Measurements from ENCODE around the gene GBE1. TPM values are rescaled to one million over a fixed set of nuclear protein-coding genes. Genes with fewer than 3 reads are reported as not detected.

The GBE1 gene
- polyA plus RNA-seq, 12 donors = 9.2 to 12.9 (median 10.4) TPM; not detected in 1

GRCh38 chr3:81707996-81708395, 53.4 kb downstream of the GBE1 start:
- no peak for DNase-seq

DNA sequence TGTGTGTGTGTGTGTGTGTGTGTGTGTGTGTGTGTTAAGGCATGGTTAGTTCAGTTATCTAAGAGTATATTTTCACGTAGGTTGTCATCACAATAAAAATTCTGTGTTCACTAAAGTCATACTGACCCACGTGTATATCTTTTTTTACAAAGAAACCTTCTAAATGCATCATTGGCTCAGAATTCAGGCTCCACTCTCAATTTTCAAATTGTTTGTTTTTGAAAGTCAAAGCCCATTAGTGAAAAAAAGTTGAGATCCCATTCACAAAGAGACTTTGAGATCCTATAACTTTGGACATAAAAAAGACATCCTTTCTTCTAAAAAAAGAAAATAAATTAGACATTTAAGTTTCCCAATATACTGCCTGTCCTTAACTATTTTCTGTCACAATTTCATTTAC, 59.3 kb downstream of the GBE1 start:
- no peak for DNase-seq

DNA sequence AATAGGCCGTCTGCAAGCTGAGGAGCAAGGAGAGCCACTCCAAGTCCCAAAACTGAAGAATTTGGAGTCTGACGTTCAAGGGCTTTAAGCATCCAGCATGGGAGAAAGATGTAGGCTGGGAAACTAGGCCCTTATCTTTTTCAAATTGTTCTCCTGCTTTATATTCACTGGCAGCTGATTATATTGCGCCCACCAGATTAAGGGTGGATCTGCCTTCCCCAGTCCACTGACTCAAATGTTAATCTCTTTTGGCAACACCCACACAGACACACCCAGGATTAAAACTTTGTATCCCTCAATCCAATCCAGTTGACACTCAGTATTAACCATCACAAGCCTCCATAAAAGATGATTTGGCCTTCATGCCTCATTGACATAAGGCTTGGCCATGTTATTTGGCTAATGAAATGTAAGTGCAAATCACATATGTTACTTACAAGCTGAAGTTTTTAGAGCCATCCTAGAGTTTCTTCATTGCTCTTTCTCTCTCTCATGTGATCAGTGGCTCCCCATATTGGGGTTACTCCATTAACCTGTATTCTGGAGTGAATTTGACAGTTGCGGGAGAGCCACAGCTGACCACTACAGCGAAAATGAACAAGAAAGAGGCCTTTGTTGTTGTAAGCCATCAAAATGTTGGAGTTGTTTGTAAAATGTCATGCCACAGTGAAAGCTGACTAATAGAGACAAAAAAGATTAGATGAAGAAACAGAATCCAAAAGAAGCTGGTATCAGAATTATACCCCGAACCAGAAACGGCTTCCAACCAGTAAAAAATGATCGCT, 61.7 kb downstream of the GBE1 start:
- DNase-seq = no peak

DNA sequence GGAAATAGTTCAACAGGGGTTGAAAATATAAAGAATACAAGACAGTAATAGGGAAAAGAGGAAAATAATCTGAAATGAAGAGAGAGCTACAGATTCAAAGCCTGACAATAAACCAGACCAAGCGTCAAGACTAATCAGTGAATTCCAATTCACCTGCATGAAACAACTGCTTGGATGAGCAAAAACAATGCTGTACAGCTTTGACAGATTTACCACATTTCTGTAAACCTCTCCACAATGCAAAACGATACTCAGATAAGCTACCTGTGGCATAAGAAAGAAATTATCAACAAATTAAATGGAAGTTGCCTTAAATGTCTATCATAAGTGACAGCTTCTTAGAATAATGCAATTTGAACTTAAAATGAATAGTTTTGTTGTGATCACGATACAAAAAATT, 65.4 kb downstream of the GBE1 start:
- no peak for DNase-seq

DNA sequence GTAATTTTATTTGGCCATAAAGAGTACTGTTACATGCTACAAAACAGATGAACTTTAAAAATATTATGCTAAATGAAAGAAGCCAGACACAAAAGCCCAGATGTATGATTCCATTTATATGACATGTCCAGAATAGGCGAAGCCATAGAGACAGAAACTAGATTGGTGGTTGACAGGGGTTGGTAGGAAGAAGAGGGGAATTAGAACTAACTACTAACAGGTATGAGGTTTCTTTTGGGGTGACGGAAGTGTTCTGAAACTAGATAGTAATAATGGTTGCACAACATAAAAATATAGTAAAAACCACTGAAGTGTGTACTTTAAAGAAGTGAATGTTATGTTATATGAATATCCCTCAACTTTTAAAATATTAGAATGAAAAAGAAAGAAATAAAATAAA, 66.1 kb downstream of the GBE1 start:
- no peak for DNase-seq

GRCh38 chr3:81694662-81695061, 66.8 kb downstream of the GBE1 start:
- DNase-seq = no peak

GRCh38 chr3:81692766-81693165, 68.7 kb downstream of the GBE1 start:
- DNase-seq = no peak

GRCh38 chr3:81689617-81690016, 71.8 kb downstream of the GBE1 start:
- no peak for DNase-seq

DNA sequence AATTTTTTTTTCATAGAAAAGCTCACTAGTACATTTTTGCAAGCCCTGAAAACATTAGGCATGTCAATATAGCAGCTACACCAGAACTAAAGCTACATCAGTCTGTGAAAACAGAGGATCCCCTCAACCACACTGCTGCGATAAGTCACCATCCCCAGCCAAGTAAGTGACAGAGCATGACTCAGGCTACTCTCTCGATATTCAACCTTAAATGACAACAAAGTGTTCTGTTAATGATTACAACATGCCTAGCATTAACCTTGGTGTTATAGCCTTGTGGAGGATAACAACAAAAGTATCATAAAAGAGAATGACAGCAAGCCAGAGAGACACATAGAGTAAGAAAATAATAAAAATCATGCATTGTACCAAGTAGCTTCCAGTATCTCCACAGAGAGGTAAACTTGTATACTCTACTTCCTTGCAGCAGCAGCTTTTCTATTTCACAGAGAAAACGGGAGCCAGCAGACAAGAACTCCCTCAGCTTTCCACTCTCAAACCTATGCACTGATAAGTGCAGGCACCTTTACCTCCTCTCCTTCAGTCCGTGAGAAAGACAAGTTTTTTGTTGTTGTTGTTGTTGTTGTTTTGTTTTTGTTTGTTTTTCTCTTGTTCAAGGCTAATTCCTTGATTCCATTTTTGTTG, 76.6 kb downstream of the GBE1 start:
- DNase-seq = no peak

- DNase-seq = no peak
Observed at GRCh38 chr3:81676706-81677456, 84.6 kb downstream of the GBE1 start.

GRCh38 chr3:81674690-81675089, 86.8 kb downstream of the GBE1 start:
- no peak for DNase-seq

GRCh38 chr3:81668283-81668682, 93.2 kb downstream of the GBE1 start:
- no peak for DNase-seq

- peak; percentile 2 for DNase-seq
Observed at GRCh38 chr3:81666502-81667121, 94.8 kb downstream of the GBE1 start.

DNA sequence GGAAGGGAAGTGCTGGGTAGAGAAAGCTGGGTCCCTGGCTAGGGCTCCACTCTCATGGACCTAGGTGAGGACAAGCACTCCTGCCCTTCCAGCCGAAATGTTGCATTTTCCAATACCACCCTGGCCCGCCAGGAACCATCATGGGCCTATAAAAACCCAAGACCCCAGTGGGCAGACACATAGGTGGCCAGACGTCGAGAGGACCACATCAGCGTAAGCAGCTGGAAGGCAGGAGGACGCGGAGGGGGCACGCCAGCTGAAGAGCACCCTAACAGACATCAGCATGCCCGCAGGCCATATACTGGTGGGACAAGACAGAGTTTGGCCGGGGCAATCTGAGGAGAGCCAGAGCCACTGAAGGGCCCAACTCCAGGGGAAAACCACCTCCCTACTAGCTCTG, 98.3 kb downstream of the GBE1 start:
- no peak for DNase-seq

DNA sequence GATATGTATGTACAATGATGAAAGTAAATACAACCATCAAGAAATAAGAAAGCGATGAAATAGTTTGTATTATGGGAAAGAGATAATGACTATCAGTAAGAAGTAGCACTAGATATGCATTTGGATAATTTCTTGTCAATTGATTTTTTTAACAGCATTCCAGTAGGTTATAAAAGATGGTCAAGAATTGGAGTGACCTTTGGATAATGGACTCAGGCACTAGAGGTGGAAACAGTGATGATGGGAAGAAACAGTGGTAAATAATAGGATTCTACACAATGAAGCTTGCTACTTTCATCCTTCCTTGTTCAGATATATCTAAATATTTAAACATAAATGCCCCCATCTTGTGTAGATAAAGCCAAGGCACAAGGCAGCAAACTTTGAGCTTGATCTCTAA, 101.4 kb downstream of the GBE1 start:
- no peak for DNase-seq

GRCh38 chr3:81658322-81658997, 103.0 kb downstream of the GBE1 start:
- DNase-seq = no peak

- no peak for DNase-seq
Observed at GRCh38 chr3:81651139-81651538, 110.3 kb downstream of the GBE1 start.

DNA sequence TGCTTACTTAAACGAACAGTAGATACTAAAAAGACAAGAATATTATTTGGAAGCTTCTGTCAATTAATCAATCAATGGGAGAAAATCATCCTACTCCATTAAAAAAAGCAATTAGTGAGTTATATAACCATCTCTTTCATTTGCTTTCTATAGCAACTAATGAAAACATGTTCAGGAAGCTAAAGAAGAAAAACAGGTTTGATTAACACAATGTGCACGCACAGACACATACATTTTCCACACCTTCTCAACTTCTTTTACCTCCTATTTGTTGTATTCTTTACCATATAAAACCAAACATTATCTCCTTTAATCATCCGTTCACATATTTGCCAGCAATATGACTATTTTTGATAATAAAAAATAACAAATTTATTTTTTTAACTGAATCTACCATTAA, 111.3 kb downstream of the GBE1 start:
- no peak for DNase-seq

- DNase-seq = no peak
Observed at GRCh38 chr3:81645248-81645647, 116.2 kb downstream of the GBE1 start.

- peak; percentile 11 for DNase-seq
Observed at GRCh38 chr3:81643721-81644120, 117.7 kb downstream of the GBE1 start.

GRCh38 chr3:81638480-81638879, 123.0 kb downstream of the GBE1 start:
- no peak for DNase-seq

DNA sequence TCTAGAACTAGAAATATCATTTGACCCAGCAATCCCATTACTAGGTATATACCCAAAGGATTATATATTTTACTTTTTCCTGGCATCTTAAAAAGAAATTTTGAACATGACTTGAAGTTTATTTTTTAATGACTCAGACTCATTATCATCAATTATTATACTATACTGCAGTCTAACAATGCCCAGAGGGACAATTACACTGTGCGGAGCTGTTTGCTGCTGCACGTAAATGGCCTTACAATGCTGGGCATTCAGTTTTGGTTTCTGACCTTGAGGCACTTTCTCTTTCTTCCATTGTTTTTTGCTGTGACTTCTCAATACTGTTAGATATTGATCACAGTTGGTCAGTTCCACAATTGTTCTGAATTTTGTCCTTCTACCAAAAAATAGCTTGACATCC, 128.8 kb downstream of the GBE1 start:
- no peak for DNase-seq
